Measurements from ENCODE around the gene TBC1D17.

TBC1D17 gene

DNA sequence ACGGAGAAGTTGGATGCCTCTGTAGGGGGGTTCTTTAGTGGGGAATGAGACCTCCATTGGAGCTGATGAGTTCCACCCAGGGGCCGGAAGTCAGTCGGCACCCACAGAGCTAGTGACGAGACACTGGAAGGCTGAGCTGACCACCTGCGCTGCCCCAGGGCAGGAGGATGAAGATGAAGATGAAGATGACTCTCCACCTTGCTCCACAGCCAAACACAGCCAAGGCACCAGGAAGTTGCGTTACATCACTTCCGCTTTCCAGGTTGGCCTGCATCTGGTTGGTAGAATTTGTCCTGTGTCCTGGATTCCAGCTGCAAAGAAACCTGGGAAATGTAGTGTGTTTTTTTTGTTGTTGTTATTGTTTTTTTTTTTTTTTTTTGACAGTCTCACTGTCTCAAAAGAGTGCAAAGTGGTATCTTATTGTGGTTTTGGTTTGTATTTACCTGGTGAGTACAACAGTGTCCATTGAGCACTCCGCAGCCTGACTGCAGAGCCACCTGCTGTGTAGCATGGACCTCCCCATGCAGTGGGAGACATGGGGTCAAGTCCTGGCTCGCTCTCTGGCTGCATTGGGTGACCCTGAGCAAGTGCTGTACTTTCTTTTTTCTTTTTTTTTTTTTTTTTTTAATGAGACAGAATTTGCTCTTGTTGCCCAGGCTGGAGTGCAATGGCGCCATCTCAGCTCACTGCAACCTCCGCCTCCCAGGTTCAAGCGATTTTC, 1.9 kb downstream of the TBC1D17 start:
- DNase-seq: no peak

DNA sequence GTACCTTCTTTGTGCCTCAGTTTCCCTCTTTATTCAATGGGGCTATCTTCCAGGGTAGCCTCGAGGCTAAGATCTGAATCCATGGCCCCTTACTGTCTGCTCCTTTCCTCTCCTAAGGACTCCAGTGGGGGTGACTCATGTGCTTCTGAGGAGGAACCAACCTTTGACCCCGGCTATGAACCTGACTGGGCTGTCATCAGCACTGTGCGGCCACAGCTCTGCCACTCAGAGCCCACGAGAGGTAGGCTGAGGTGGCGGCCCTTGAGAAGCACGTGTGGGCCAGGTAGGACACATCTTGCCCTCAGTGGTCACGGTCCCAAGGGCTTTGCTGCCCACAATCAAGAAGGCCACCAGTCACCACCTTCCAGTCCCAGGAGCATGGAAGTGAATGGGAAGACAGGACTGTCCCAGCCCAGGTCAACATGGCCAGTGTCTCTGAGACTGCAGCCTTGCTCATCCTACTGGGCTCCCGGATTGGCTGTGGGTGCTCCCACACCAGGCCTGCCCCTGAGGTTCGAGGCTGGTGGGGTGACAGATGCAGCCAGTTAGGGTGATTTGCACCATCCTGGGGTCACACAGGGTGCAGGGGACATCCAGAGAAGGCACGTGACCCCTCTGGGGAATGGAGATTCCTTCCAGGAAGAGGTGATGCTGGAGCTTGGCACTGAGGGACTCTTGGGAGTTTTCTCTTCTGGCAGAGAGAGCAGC, 2.8 kb downstream of the TBC1D17 start:
- DNase-seq: no peak

DNA sequence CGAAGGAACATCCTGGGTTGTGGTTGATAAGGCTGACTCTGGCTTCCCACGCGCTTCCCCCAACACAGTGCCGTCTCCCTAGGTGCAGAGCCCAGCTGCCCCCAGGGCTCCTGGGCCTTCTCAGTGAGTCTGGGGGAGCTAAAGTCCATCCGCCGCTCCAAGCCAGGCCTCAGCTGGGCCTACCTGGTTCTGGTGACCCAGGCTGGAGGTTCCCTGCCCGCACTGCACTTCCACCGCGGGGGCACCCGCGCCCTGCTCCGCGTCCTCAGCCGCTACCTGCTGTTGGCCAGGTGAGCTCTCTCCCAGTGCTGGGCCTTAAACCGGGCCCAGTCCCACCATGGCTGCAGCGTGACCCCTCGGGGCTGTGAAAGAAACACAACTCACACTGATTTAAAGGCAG, 3.7 kb downstream of the TBC1D17 start:
- no peak for DNase-seq

DNA sequence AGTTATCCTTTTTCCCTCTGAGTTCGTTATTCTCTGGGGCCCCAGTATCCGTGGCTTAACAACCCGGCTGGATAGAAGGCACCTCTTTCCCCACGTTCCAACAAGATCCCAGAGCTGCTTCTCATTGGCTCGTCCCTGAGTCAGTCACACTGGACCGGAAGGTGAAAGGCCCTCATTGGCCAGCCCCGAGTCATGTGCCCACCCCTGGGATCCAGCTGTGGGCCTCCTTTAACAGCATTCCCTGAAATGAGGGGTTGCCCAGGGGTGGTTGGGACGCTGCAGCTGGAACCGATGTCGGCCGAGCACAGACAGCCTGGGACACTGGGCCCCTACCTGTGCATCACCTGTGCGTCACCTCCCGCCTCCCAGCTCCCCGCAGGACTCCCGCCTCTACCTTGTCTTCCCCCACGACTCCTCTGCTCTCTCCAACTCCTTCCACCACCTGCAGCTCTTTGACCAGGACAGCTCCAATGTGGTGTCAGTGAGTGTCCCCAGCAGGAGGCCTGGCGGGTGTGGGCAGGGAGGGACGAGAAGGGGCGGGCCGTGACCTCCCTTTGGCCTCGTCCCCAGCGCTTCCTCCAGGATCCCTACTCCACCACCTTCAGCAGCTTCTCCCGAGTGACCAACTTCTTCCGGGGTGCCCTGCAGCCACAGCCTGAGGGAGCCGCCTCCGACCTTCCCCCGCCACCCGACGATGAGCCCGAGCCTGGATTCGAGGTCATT, 4.3 kb downstream of the TBC1D17 start:
- DNase-seq: no peak

DNA sequence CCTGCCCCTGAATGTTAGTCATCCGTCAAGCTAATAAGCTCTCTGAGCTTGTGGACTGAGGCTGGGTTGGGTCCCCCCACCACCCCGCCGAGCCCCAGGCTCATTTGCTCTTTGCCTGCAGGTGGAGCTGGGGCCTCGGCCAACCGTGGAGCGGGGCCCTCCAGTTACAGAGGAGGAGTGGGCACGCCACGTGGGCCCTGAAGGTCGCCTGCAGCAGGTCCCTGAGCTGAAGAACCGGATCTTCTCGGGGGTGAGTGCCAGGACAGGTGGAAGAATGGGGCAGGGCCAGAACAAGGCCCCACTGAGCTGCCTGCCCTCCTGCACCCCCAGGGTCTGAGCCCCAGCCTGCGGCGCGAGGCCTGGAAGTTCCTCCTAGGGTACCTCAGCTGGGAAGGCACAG, 5.1 kb downstream of the TBC1D17 start:
- no peak for DNase-seq

DNA sequence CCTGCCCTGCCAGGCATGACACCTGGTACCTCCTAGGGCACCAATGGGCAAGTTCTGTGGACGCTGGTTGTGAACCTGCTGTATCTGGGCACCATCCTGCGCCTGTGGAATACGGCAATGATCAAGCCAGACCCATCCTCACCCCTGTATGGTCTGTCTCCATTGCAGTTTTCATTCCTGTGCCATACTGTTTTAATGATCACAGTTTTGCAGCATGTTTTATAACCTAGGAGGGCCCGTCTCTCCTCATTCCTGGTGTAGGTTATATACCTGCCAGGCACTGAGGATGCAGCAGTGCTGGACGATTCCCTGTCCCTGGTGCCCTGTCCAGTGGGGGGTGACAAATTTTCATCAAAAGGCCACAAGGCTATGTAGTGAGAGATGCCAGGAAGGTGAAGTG, 5.6 kb downstream of the TBC1D17 start:
- no peak for DNase-seq

DNA sequence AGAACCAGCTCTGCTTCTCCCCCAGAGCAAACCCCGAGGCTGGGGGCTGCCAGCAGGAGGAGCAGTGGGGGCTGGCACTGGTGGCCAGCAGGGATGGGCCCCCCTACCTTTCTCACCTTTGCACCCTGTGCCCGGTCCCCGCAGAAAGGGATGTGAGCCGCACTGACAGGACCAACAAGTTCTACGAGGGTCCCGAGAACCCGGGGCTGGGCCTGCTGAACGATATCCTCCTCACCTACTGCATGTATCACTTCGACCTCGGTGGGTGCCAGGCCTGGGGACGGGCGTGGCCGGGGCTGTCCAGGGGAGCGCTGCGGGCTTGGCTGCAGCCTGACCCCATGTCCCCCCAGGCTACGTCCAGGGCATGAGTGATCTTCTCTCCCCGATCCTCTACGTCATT, 6.6 kb downstream of the TBC1D17 start:
- no peak for DNase-seq

DNA sequence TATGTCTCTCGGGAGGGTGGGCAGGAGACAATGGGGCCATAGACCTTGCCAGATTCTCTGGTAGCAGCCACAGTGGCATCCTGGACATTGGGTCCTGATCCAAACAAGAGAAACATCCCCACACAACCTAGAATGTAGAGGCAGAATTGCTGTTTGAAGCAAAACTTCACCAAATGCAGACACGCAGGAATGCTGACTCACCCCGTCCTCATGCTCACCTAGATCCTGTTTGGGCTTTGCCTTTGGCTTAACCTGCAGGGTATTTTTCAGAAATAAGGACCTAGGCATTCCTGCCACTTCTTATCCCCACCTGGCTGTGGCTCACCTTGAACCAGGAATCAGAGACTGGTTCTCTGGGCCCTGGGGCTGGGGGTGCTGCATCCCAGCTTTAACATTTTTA, 7.3 kb downstream of the TBC1D17 start:
- DNase-seq: no peak

DNA sequence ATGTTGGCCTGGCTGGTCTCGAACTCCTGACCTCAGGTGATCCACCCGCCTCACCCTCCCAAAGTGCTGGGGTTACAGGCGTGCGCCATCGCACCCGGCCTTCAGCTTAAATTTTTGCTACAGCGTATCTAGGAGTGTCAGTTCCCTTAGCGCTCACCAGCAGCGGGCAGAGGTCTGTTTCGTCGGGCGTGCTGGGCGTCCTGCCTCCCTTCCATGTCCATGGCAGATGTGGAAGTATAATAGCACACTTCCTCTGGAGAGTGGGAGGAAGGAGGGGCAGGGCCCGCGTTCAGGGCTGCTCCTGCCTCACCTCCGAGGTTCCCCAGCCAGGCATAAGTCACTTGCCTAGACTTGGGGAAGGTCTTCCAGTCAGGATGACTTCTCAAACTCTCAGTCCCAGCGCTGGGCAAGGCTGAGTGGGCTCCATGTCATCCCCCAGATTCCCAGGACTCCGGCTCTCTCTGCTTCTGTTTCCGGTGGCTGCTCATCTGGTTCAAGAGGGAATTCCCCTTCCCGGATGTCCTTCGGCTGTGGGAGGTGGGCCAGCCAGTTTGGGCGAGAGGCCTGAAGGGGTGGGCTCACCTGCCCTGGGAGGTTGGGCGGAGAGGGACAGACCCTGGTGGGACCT, 9.6 kb downstream of the TBC1D17 start:
- DNase-seq: no peak

DNA sequence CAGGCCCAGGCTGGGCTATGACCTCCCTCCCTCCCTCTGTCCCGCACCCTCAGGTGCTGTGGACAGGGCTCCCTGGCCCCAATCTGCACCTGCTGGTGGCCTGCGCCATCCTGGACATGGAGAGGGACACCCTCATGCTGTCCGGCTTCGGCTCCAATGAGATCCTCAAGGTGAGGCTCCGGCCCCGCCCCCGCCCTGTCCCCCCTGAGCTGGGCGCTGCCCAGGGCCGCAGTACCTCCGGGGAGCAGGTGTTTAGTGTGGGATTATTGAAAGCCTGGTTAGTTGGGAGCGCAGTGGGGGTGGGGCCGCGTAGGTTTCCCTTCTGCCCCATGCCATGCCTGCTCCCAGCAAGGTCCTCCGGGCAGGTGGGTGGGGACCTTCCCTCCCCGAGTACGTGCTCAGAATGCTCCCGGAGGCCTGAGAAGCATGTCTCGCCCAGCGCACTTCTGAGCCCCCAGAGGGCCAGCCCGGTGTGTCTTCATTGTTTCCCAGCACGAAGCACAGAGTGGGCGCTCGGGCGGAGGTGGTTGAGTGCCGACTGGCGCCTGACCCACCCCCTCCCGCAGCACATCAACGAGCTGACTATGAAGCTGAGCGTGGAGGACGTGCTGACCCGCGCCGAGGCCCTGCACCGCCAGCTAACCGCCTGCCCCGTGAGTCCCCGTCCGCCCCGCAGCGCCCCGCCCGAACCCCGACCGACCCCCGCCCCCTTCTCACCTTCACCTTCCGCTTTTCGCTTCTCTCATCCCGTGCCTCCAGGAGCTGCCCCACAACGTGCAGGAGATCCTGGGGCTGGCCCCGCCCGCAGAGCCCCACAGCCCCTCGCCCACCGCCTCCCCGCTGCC, 10.4 kb downstream of the TBC1D17 start:
- no peak for DNase-seq

DNA sequence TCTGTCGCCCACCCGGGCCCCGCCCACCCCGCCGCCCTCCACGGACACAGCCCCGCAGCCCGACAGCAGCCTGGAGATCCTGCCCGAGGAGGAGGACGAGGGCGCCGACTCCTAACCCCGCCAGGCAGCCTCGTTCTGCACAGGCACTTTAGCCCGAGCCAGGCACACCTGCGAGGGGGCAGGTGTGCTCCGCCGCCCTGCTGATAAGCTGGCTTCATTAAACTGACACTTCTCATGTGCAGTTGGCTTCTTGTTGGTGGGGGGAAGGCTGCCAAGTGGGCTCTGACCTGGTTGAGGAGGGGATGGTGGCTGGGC, 11.0 kb downstream of the TBC1D17 start:
- no peak for DNase-seq

DNA sequence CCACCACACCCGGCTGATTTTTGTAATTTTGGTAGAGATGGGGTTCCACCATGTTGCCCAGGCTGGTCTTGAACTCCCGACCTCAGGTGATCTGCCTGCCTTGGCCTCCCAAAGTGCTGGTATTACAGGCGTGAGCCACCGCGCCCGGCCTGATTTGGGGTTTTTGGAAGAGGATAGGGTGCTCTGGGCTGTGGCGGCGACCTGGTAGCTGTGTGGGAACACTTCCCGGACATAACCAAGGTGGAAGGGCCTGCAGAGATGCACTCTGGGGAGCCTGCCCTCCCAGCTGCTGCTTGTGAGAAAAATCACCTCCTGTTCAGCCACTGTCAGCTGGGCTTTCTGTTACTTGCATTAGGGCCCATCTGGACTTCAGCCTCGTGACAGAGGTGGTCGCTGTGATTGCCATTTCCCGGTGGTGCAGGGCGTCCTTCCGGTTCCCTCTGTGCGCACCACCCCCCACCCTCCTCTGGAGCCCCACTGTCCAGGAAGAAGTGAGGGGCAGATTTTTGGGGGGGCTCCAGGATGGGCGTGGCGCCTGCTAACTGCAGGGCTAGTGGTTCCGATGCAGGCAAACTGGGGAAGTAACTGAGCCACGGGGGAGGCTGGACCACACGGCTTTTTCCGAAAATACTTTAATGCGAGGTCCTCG, 11.7 kb downstream of the TBC1D17 start:
- no peak for DNase-seq

DNA sequence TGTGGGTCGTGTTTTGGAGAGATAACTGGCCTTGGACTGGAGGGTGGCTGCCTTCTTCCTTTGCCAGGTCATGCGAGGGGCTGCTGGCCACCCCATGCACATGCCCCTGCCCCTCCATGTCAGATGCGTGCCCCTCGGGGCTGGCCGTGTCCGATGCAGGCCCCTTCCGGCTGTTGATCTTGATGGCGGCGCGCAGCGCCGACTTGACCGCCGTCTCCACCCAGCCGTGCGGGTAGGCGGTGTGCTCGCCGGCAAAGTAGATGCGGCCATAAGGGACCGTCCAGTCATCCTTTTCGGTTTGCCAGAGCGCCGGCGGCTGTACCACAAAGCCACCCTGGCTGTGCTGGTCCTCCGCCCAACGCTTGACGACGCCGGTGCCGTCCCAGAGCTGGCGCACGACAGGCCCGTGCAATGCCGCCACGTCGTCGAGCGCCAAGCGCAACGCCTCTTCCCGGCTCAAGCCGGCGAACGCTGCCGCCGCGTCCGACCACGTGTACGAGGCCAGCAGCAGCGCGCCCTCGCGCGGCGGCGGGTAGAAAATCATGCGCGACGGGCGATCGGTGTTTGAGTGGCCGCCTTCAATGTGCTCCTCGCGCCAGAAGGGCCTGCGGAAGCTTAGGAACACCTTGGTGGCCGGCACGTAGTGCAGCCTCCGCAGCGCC, 12.3 kb downstream of the TBC1D17 start:
- DNase-seq: peak; percentile 72

DNA sequence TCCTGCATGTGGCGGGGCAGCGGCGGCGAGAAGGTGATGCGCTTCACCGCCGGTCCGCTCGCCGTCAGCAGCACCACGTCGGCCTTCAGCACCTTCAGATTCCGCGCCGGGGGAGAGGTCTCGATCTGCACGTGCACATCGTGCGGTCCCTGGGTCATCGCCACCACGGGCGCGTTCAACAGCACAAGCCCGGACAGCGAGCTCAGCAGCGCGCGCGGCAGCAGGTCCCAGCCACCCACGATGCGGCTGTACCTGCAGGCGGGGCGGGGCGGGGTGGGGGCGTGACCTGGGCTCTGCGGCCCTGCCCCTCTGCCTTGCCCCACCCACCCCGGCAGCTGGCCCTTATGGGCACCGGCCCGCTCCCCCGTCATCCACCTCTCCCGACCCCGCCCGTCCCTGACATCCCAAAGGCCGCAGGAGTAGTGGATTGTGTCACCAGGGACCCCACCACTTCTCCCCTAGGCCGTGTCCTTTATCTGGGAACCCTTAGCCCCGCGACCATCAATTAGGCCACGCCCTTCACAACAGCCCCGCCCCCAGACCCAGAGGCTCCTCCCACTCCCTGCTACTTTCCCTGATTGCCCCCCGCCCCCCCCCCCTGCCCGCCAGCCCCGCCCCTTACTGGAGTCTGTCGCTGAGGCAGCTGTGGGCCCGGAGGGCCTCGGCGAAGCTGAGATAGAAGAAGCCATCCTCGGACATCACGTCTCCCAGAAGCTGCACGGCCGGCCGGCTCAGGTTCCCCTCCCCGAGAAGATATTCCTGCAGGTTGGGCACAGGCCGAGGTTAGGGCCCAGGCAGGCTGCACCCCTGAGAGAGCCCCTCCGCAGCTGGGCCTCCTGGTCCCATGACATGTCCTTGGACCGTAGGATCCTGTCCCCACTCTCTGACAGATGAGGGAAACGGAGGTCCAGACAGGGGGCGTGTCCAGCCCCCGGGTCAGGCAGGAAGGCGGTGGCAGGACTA, 13.1 kb downstream of the TBC1D17 start:
- peak; percentile 68 for DNase-seq

DNA sequence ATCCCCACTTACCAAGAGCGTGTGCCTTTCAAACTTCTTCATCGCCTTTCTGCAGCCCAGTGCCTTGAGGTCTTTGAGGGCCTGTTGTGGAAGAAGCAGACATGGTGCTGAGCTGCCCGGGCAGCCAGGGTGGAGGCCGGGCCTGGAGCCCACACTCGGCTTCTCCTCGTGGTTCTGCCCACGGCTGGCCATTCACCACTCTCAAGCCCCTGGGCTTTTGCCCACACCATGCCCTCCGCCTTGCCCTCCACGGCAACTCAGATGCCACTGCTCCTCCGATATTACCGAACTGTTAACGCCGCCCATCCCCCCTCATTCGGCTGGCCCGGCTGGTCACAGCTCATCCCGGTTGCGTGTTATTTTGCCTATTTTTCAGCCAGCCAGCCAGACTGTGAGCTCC, 13.9 kb downstream of the TBC1D17 start:
- no peak for DNase-seq

DNA sequence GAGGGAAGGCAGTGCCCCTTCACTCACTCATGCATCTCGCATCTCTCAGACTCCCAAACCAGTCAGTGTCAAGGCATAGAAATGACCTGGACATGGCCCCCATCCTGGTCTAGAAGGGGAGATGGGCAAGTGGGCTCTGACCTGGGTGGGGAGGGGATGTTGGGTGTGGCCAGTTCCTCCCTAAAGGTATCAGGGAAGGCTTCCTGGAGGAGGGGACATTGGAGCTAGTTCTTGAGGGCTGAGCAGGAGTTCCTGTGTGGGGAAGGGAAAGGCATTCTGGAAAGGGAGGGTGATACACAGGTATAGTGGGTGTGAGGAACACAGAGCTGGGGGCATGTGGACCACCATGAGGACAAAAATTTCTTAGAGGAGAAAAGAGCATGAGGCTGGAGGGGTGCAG, 15.2 kb downstream of the TBC1D17 start:
- DNase-seq: no peak

DNA sequence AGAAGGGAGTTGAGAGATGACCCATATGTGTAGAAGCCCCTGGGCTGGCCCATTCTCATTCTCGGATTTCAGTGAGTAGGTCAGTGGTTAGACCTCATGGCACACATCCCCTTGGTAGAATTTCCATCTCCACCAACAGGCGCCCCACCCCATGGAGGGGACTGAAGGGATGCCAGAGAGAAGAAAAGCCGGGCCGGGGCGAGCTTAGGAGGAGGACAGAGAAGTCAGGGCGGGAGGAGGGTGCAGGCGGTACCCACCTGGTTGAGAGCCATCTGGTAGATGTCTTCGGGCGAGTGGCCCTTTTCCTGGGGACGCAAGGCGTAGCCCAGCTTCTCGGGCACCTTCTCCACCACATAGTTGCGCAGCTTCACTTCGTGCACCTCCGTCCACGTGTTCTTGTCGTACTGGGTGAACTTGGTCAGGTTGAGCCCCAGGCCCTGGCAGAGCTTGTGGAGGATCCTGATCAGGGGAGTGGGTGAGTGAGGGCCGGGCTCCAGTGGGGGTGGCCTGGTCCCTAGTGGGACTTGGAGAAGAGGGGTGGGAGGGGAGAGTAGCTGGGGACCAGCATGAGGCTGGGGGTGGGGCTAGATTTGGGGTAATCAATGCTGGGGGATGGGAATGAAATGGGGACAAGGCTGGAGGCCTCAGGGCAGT, 16.6 kb downstream of the TBC1D17 start:
- no peak for DNase-seq

DNA sequence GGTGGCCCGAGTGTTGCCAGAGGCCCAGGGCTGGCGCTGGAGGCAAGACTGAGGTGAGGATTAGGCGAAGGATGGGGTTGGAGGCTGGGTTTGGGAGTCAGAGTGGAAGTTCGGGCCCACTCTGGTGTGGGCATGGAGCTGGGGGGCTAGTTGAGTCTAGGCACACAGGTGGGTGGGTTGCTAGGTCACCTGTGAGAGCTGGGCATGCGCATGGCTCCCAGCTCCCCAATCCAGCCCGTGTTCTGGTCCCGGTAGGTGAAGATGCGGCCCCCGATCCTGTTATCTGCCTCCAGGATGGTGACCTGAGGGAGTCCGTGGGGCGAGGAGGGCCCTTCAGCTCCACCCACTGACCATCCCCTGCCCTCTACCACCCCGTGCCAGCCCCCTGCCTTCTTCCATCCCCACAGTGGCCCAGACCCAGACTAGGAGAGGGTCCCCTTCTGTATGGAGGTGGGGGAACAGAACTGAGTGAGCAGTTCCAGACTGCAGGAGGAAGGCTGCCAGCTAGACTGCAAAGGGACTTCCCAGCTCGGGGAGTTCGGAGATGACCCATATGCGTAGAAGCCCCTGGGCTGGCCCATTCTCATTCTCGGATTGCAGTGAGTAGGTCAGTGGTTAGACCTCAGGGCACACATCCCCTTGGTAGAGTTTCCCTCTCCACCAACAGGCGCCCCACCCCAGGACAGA, 17.5 kb downstream of the TBC1D17 start:
- no peak for DNase-seq

DNA sequence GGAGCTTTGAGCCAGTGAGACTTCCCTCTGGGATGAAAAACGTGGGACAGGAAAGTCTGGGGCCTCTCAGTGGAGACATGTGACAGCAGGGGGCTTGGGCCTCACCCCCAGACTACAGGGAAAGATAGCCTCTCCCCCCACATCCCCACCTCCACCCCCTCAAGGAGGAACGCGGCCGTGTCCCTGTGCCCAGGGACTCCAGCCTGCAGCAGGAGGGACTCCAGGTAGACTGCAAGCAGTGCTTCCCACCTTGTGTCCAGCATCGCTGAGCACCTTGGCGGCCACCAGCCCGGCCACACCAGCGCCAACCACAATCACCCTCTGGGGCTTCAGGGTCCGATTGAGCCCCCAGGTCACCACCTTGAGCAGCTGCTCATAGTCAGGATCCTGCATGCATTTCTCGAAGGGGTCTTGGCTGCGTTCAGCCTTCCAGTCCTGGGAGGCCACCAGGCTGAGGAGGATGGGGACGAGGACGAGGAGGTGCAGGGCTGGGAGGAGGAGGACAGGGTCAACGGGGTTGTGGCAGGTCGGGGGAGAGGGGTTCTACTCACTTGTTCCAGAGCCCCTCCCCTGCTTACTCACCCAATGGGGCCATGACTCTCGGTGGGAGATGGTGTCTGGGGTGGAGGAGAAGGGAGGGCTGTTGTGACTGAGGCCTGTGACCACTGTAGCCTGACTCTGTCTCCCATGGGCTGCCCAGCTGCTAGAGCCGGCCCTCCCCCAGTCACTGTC, 18.2 kb downstream of the TBC1D17 start:
- no peak for DNase-seq

Data from activated CD4-positive, alpha-beta T cell treated with anti-CD3 and anti-CD28 coated beads, Interleukin-2, amount 50 U/mL, for 1 hour (primary cell).